Astrocyte (in vitro differentiated cells and primary cell): ENCODE measurements around the gene CCDC12.

Source experiments
- CTCF ChIP-seq: IDR thresholded peaks from 2 replicates; pipeline ENCODE4 v1.5.1; 2011; ENCODE audit warnings: low read depth, mild to moderate bottlenecking, inconsistent platforms, low read length, moderate library complexity; ENCODE audit not compliant: insufficient read depth
- EZH2 ChIP-seq: IDR thresholded peaks from 2 replicates; pipeline ENCODE4 v1.6.1; 2012; ENCODE audit warnings: mild to moderate bottlenecking, low read length, inconsistent platforms; ENCODE audit not compliant: insufficient read depth

- no peak for TF ChIP-seq CTCF
- TF ChIP-seq EZH2, result no peak
Measured at GRCh38 chr3:46982546-46982945, 6.0 kb upstream of the CCDC12 start.
